ENCODE measurements around the gene GFI1B. TPM values are rescaled to one million over a fixed set of nuclear protein-coding genes. Genes with fewer than 3 reads are reported as not detected.
A peak's percentile ranks its signal among the peaks of the same experiment; 100 is the strongest.
"Not testable (repeated sequence)": the region's sequence is repeated elsewhere in the genome, so short reads cannot be mapped to it uniquely, and the experiment has no call there.

Gene GFI1B
- polyA plus RNA-seq, 1 donor from 2014 or later = 0.74 TPM

GRCh38 chr9:132982458-132982857 is 4.0 kb downstream of the GFI1B start:
- Mint-ChIP-seq H3K36me3 (no peaks in the 10 kb centered on the region), H3K4me3 (peak overlapping the region in 1 of 4 donors; percentile 77), H3K4me1 (peaks cover 12 to 16% (median 12%) of the 10 kb centered on the region in 3 donors), H3K27ac (no peak overlapping the region), H3K9me3 (peaks cover 0 to 2% (median 0%) of the 10 kb centered on the region in 3 donors), H3K27me3 (peaks cover 47% of the 10 kb centered on the region)

GRCh38 chr9:132983491-132984201 is 5.2 kb downstream of the GFI1B start:
- peaks cover 41% of the 10 kb centered on the region for H3K27me3 Mint-ChIP-seq
- H3K27ac Mint-ChIP-seq = no peak overlapping the region
- H3K9me3 Mint-ChIP-seq = peaks cover 0 to 2% (median 0%) of the 10 kb centered on the region in 3 donors
- H3K36me3 Mint-ChIP-seq = no peaks in the 10 kb centered on the region
- H3K4me3 Mint-ChIP-seq = no peak overlapping the region
- H3K4me1 Mint-ChIP-seq = peaks cover 8 to 12% (median 9%) of the 10 kb centered on the region in 3 donors

- peaks cover 34% of the 10 kb centered on the region for H3K27me3 Mint-ChIP-seq
- H3K4me1 Mint-ChIP-seq = peaks cover 5 to 8% (median 6%) of the 10 kb centered on the region in 3 donors
- H3K9me3 Mint-ChIP-seq = peaks cover 0 to 2% (median 0%) of the 10 kb centered on the region in 3 donors
- no peaks in the 10 kb centered on the region for H3K36me3 Mint-ChIP-seq
- H3K27ac Mint-ChIP-seq = peak overlapping the region in 1 of 3 donors; percentile 39
- no peak overlapping the region for H3K4me3 Mint-ChIP-seq
Observed at GRCh38 chr9:132984202-132985070, 5.9 kb downstream of the GFI1B start.

- Mint-ChIP-seq H3K27ac (no peak overlapping the region), H3K36me3 (no peaks in the 10 kb centered on the region), H3K4me3 (no peak overlapping the region), H3K9me3 (peaks cover 0 to 2% (median 0%) of the 10 kb centered on the region in 3 donors), H3K27me3 (peaks cover 33% of the 10 kb centered on the region), H3K4me1 (peaks cover 5 to 6% (median 5%) of the 10 kb centered on the region in 3 donors)
Observed at GRCh38 chr9:132985071-132985350, 6.5 kb downstream of the GFI1B start.

GRCh38 chr9:132985489-132985888 is 7.0 kb downstream of the GFI1B start:
- Mint-ChIP-seq H3K4me3 (no peak overlapping the region), H3K9me3 (peaks cover 0 to 3% (median 3%) of the 10 kb centered on the region in 3 donors), H3K4me1 (peaks cover 5 to 6% (median 5%) of the 10 kb centered on the region in 3 donors), H3K27ac (no peak overlapping the region), H3K36me3 (no peaks in the 10 kb centered on the region), H3K27me3 (peaks cover 34% of the 10 kb centered on the region)

GRCh38 chr9:132986114-132986513 is 7.6 kb downstream of the GFI1B start:
- Mint-ChIP-seq H3K27ac (no peak overlapping the region), H3K4me3 (no peak overlapping the region), H3K27me3 (peaks cover 30% of the 10 kb centered on the region)

GRCh38 chr9:132986640-132987620 is 8.4 kb downstream of the GFI1B start:
- Mint-ChIP-seq H3K4me1 (peaks cover 5 to 6% (median 6%) of the 10 kb centered on the region in 3 donors), H3K9me3 (peaks cover 0 to 3% (median 3%) of the 10 kb centered on the region in 3 donors), H3K27me3 (peaks cover 31% of the 10 kb centered on the region), H3K4me3 (no peak overlapping the region), H3K36me3 (no peaks in the 10 kb centered on the region), H3K27ac (no peak overlapping the region)

More at GRCh38 chr9:132986114-132986513, 7.6 kb downstream of the GFI1B start:
- H3K36me3 Mint-ChIP-seq = no peaks in the 10 kb centered on the region
- H3K9me3 Mint-ChIP-seq = peaks cover 0 to 3% (median 3%) of the 10 kb centered on the region in 3 donors
- peaks cover 4 to 6% (median 5%) of the 10 kb centered on the region in 3 donors for H3K4me1 Mint-ChIP-seq

- no peak overlapping the region for H3K27ac Mint-ChIP-seq
- H3K4me1 Mint-ChIP-seq = peaks cover 0 to 3% (median 2%) of the 10 kb centered on the region in 3 donors
- H3K27me3 Mint-ChIP-seq = peaks cover 32% of the 10 kb centered on the region
- no peak overlapping the region for H3K4me3 Mint-ChIP-seq
- no peaks in the 10 kb centered on the region for H3K36me3 Mint-ChIP-seq
- H3K9me3 Mint-ChIP-seq = peaks cover 0 to 3% (median 2%) of the 10 kb centered on the region in 3 donors
Observed at GRCh38 chr9:132988244-132989013, 9.9 kb downstream of the GFI1B start.

GRCh38 chr9:132989014-132989310 is 10.5 kb downstream of the GFI1B start:
- Mint-ChIP-seq H3K4me1 (peaks cover 2 to 3% (median 3%) of the 10 kb centered on the region in 3 donors), H3K36me3 (no peaks in the 10 kb centered on the region), H3K4me3 (no peak overlapping the region), H3K9me3 (peaks cover 0 to 3% (median 2%) of the 10 kb centered on the region in 3 donors), H3K27me3 (peaks cover 32% of the 10 kb centered on the region), H3K27ac (no peak overlapping the region)

- H3K27me3 Mint-ChIP-seq = peaks cover 37% of the 10 kb centered on the region
Observed at GRCh38 chr9:132989414-132989996, 11.0 kb downstream of the GFI1B start.

GRCh38 chr9:132989998-132990557 is 11.6 kb downstream of the GFI1B start:
- not testable (repeated sequence) for H3K27ac Mint-ChIP-seq, H3K4me3 Mint-ChIP-seq, H3K4me1 Mint-ChIP-seq, H3K9me3 Mint-ChIP-seq, H3K36me3 Mint-ChIP-seq
- peaks cover 37% of the 10 kb centered on the region for H3K27me3 Mint-ChIP-seq

More at GRCh38 chr9:132989414-132989996, 11.0 kb downstream of the GFI1B start:
- peaks cover 1% of the 10 kb centered on the region for H3K36me3 Mint-ChIP-seq
- peaks cover 4 to 7% (median 5%) of the 10 kb centered on the region in 3 donors for H3K4me1 Mint-ChIP-seq
- peaks cover 0 to 3% (median 2%) of the 10 kb centered on the region in 3 donors for H3K9me3 Mint-ChIP-seq
- no peak overlapping the region for H3K27ac Mint-ChIP-seq
- no peak overlapping the region for H3K4me3 Mint-ChIP-seq

GRCh38 chr9:132990781-132991180 is 12.3 kb downstream of the GFI1B start:
- Mint-ChIP-seq H3K9me3 (peaks cover 0 to 3% (median 2%) of the 10 kb centered on the region in 3 donors), H3K27ac (no peak overlapping the region), H3K4me3 (no peak overlapping the region), H3K27me3 (peaks cover 41% of the 10 kb centered on the region), H3K4me1 (peaks cover 7 to 10% (median 7%) of the 10 kb centered on the region in 3 donors), H3K36me3 (peaks cover 3% of the 10 kb centered on the region)
